ENCODE data around the gene SPAG7.
A peak's percentile ranks its signal among the peaks of the same experiment; 100 is the strongest.

Gene SPAG7

DNA sequence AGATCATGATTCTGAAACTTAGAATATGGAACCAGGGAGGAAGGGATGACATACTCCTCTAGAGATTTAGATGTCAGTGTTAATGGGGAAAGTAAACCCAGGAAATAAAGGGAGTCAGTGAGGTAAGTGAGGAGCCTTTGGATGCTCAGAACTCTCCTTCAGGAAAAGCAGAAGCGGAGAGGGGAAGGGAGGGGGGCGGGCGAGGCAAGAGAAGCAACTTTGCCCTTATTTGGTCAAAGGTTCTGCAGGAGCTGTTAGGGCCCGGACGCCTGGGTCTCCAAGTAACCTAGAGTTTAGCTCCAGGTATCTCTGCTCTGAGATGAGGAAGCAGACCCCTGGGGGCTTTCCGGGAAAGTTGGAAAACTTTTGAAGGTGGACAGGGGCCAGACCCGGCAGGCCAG lies 20.6 kb downstream of the SPAG7 start:
- Histone ChIP-seq H4K8ac (ENCODE audit: low read depth, low read length) (no peak overlapping the region), H3K4me2 (ENCODE audit: low read length) (peak overlapping the region; percentile 97), H3K79me2 (ENCODE audit: control insufficient read depth, insufficient read depth, low read length) (peaks cover 49% of the 10 kb centered on the region), H2BK5ac (ENCODE audit: low read length) (no peak overlapping the region), H3K56ac (ENCODE audit: low read length) (peak overlapping the region; percentile 88), H3K27ac (ENCODE audit: low read depth, low read length) (peak overlapping the region; percentile 84), H3K4ac (ENCODE audit: low read depth, low read length) (no peak overlapping the region), H3K18ac (ENCODE audit: low read length) (peak overlapping the region; percentile 52), H2AK5ac (ENCODE audit: low read length) (no peak overlapping the region), H2BK120ac (ENCODE audit: low read depth, low read length) (no peak overlapping the region), H3K4me3 (ENCODE audit: low read length) (peak overlapping the region; percentile 90), H3K23ac (ENCODE audit: low read length) (no peak overlapping the region), H3K36me3 (ENCODE audit: control insufficient read depth, insufficient read depth, low read length) (peaks cover 17% of the 10 kb centered on the region), H4K5ac (ENCODE audit: low read length) (no peak overlapping the region), H3K9ac (ENCODE audit: low read length) (peak overlapping the region; percentile 84), H3K4me1 (ENCODE audit: control insufficient read depth, low read depth, low read length) (peaks cover 15% of the 10 kb centered on the region), H2BK15ac (replicated peaks; ENCODE audit: low read depth) (no peak overlapping the region), H3K27me3 (ENCODE audit: insufficient read depth, low read length, poor library complexity) (no peaks in the 10 kb centered on the region), H3K79me1 (ENCODE audit: low read length) (peaks cover 13% of the 10 kb centered on the region)
- WGBS (ENCODE audit: extremely low coverage, insufficient coverage, low lambda C conversion rate), result no CpG with 5 or more reads among the region's 7 CpGs
- peak; percentile 30 for DNase-seq

DNA sequence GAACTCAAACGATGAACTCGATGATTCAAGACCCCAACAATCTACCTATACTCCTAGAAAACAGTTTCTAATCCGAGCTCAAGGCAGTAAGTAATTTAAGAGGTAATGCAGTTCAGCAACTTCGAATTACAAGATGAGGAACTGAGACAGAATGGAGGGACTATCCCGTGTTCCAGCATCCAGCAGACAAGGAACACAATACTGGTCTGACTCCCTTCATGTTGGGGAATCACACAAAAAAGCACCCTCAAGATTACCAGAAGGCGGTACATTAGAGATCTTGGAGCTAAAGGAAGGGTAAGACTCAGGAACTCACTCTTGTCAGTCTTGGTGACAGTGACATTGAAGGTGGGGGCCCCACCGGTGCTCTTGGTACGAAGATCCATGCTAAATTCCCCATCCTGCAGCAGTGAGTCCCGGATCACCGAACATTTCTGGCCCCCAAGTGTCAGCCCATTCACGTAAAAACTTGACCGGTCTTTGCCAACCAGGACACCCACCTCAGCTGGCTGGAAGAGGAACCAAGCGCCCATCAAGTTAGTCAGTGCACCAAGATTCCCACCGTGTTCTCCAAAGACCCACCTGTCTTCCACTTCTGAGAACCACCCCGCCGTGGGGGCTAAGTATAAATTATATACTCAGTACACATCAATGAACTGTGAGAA lies 21.2 kb downstream of the SPAG7 start:
- no peak overlapping the region for H4K5ac ChIP-seq (ENCODE audit: low read length)
- no peak overlapping the region for H2BK120ac ChIP-seq (ENCODE audit: low read depth, low read length)
- H3K56ac ChIP-seq (ENCODE audit: low read length), result peak overlapping the region; percentile 88
- WGBS (ENCODE audit: extremely low coverage, insufficient coverage, low lambda C conversion rate), result no CpG with 5 or more reads among the region's 16 CpGs
- peaks cover 10% of the 10 kb centered on the region for H3K4me1 ChIP-seq (ENCODE audit: control insufficient read depth, low read depth, low read length)
- peak overlapping the region; percentile 97 for H3K4me2 ChIP-seq (ENCODE audit: low read length)
- peak overlapping the region; percentile 84 for H3K27ac ChIP-seq (ENCODE audit: low read depth, low read length)
- peaks cover 15% of the 10 kb centered on the region for H3K79me1 ChIP-seq (ENCODE audit: low read length)
- H2BK15ac ChIP-seq (replicated peaks; ENCODE audit: low read depth), result no peak overlapping the region
- H3K27me3 ChIP-seq (ENCODE audit: insufficient read depth, low read length, poor library complexity), result no peaks in the 10 kb centered on the region
- H3K4ac ChIP-seq (ENCODE audit: low read depth, low read length), result no peak overlapping the region
- H3K18ac ChIP-seq (ENCODE audit: low read length), result no peak overlapping the region
- DNase-seq, result no peak
- no peak overlapping the region for H2AK5ac ChIP-seq (ENCODE audit: low read length)
- H3K9ac ChIP-seq (ENCODE audit: low read length), result peak overlapping the region; percentile 84
- peaks cover 17% of the 10 kb centered on the region for H3K36me3 ChIP-seq (ENCODE audit: control insufficient read depth, insufficient read depth, low read length)
- no peak overlapping the region for H3K23ac ChIP-seq (ENCODE audit: low read length)
- peak overlapping the region; percentile 90 for H3K4me3 ChIP-seq (ENCODE audit: low read length)
- H4K8ac ChIP-seq (ENCODE audit: low read depth, low read length), result no peak overlapping the region
- peaks cover 54% of the 10 kb centered on the region for H3K79me2 ChIP-seq (ENCODE audit: control insufficient read depth, insufficient read depth, low read length)
- no peak overlapping the region for H2BK5ac ChIP-seq (ENCODE audit: low read length)

DNA sequence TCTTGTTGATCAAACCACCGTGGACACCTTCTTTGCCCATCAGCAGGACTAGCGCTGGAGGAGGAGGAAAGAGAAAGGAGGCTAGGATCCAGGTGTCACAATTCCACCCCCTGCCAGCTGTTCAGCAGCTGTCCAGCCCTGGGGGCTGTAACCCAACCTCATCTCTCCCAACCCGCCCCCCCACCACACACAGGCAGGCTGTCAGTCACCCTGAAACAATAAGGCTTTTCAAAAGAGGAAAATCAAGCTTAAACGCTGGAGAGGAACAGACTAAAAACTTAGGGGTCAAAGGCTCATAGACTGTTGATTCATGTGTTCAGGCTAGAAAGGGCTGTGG lies 21.7 kb downstream of the SPAG7 start:
- peaks cover 16% of the 10 kb centered on the region for H3K79me1 ChIP-seq (ENCODE audit: low read length)
- H2BK5ac ChIP-seq (ENCODE audit: low read length), result no peak overlapping the region
- no peak for DNase-seq
- H3K4me2 ChIP-seq (ENCODE audit: low read length), result peak overlapping the region; percentile 97
- peaks cover 17% of the 10 kb centered on the region for H3K36me3 ChIP-seq (ENCODE audit: control insufficient read depth, insufficient read depth, low read length)
- H3K23ac ChIP-seq (ENCODE audit: low read length), result no peak overlapping the region
- no peak overlapping the region for H3K18ac ChIP-seq (ENCODE audit: low read length)
- H2BK120ac ChIP-seq (ENCODE audit: low read depth, low read length), result no peak overlapping the region
- peak overlapping the region; percentile 26 for H3K27ac ChIP-seq (ENCODE audit: low read depth, low read length)
- no peaks in the 10 kb centered on the region for H3K27me3 ChIP-seq (ENCODE audit: insufficient read depth, low read length, poor library complexity)
- no peak overlapping the region for H2BK15ac ChIP-seq (replicated peaks; ENCODE audit: low read depth)
- H4K5ac ChIP-seq (ENCODE audit: low read length), result no peak overlapping the region
- no CpG with 5 or more reads among the region's 4 CpGs for WGBS (ENCODE audit: extremely low coverage, insufficient coverage, low lambda C conversion rate)
- no peak overlapping the region for H3K4ac ChIP-seq (ENCODE audit: low read depth, low read length)
- peak overlapping the region; percentile 88 for H3K56ac ChIP-seq (ENCODE audit: low read length)
- H3K79me2 ChIP-seq (ENCODE audit: control insufficient read depth, insufficient read depth, low read length), result peaks cover 60% of the 10 kb centered on the region
- no peak overlapping the region for H2AK5ac ChIP-seq (ENCODE audit: low read length)
- no peak overlapping the region for H4K8ac ChIP-seq (ENCODE audit: low read depth, low read length)
- peak overlapping the region; percentile 84 for H3K9ac ChIP-seq (ENCODE audit: low read length)
- H3K4me1 ChIP-seq (ENCODE audit: control insufficient read depth, low read depth, low read length), result peaks cover 5% of the 10 kb centered on the region
- peak overlapping the region; percentile 90 for H3K4me3 ChIP-seq (ENCODE audit: low read length)

DNA sequence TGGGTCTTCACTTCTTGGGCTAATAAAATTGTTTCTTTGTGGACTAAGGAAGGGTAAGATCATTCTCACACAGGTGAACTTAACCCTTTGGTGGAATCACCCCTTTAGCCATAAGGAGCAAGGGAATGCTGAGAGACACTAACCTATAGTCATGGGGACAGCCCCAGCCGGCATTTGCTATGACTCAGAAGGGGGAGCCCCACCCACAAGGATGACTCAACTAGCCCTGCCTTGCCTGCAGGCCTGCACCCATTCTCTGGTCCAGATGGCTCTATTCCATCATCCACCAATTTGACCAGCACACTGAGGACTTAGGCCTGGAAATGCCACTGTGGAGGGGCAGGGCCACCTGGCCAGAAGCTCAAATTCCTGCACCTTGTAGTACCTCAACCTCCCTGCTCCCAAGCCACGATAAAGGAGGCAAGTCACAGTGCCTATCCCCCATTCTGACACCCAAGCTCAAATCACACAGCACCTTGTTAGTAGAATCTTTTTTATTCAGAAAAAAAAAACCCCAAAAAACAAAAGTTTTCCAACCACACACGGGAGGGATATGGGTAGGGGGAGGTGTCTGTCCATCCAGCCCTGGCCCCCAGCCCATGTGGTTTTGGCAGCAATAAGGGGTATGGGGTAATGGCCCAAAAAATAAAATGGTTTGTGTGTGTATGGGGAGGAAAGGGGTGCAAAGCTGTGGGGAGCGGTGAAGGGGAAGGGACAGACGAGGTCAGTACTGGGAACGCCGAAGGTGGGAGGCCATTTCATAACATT lies 22.3 kb downstream of the SPAG7 start:
- Histone ChIP-seq H3K4me3 (ENCODE audit: low read length) (no peak overlapping the region), H3K4me1 (ENCODE audit: control insufficient read depth, low read depth, low read length) (peaks cover 4% of the 10 kb centered on the region), H3K36me3 (ENCODE audit: control insufficient read depth, insufficient read depth, low read length) (peaks cover 17% of the 10 kb centered on the region), H3K4me2 (ENCODE audit: low read length) (peak overlapping the region; percentile 16), H3K79me1 (ENCODE audit: low read length) (peaks cover 16% of the 10 kb centered on the region), H4K5ac (ENCODE audit: low read length) (no peak overlapping the region), H3K4ac (ENCODE audit: low read depth, low read length) (no peak overlapping the region), H3K18ac (ENCODE audit: low read length) (no peak overlapping the region), H3K9ac (ENCODE audit: low read length) (peak overlapping the region; percentile 84), H2AK5ac (ENCODE audit: low read length) (no peak overlapping the region), H3K56ac (ENCODE audit: low read length) (peak overlapping the region; percentile 47), H2BK5ac (ENCODE audit: low read length) (no peak overlapping the region), H3K27ac (ENCODE audit: low read depth, low read length) (peak overlapping the region; percentile 26), H3K27me3 (ENCODE audit: insufficient read depth, low read length, poor library complexity) (no peaks in the 10 kb centered on the region), H4K8ac (ENCODE audit: low read depth, low read length) (no peak overlapping the region), H2BK15ac (replicated peaks; ENCODE audit: low read depth) (no peak overlapping the region), H2BK120ac (ENCODE audit: low read depth, low read length) (no peak overlapping the region), H3K23ac (ENCODE audit: low read length) (no peak overlapping the region), H3K79me2 (ENCODE audit: control insufficient read depth, insufficient read depth, low read length) (peaks cover 62% of the 10 kb centered on the region)
- DNase-seq, result peak; percentile 86
- WGBS (ENCODE audit: extremely low coverage, insufficient coverage, low lambda C conversion rate), result no CpG with 5 or more reads among the region's 7 CpGs

DNA sequence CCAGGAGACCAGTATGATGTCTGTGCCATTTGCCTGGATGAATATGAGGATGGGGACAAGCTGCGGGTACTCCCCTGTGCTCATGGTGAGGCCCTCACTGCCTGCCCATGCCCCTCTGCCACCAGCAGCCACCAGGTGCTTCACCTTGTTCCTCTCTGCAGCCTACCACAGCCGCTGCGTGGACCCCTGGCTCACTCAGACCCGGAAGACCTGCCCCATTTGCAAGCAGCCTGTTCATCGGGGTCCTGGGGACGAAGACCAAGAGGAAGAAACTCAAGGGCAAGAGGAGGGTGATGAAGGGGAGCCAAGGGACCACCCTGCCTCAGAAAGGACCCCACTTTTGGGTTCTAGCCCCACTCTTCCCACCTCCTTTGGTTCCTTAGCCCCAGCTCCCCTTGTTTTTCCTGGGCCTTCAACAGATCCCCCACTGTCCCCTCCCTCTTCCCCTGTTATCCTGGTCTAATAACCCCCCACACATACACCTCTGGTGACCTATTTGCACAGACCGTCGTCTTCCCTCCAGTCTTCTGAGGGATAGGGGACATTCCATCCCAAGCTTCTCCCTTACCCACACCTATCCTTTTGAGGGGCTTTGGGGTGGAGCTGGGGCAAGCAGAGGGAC lies 23.0 kb downstream of the SPAG7 start:
- H2BK5ac ChIP-seq (ENCODE audit: low read length), result no peak overlapping the region
- no peak overlapping the region for H3K23ac ChIP-seq (ENCODE audit: low read length)
- no peaks in the 10 kb centered on the region for H3K27me3 ChIP-seq (ENCODE audit: insufficient read depth, low read length, poor library complexity)
- H3K56ac ChIP-seq (ENCODE audit: low read length), result peak overlapping the region; percentile 47
- no peak overlapping the region for H2BK120ac ChIP-seq (ENCODE audit: low read depth, low read length)
- H3K4me3 ChIP-seq (ENCODE audit: low read length), result no peak overlapping the region
- H4K8ac ChIP-seq (ENCODE audit: low read depth, low read length), result no peak overlapping the region
- no peak overlapping the region for H3K4ac ChIP-seq (ENCODE audit: low read depth, low read length)
- peaks cover 4% of the 10 kb centered on the region for H3K4me1 ChIP-seq (ENCODE audit: control insufficient read depth, low read depth, low read length)
- no peak overlapping the region for H2BK15ac ChIP-seq (replicated peaks; ENCODE audit: low read depth)
- no peak overlapping the region for H4K5ac ChIP-seq (ENCODE audit: low read length)
- peaks cover 16% of the 10 kb centered on the region for H3K79me1 ChIP-seq (ENCODE audit: low read length)
- H3K27ac ChIP-seq (ENCODE audit: low read depth, low read length), result no peak overlapping the region
- DNase-seq, result no peak
- H3K4me2 ChIP-seq (ENCODE audit: low read length), result no peak overlapping the region
- H3K9ac ChIP-seq (ENCODE audit: low read length), result peak overlapping the region; percentile 12
- H3K18ac ChIP-seq (ENCODE audit: low read length), result no peak overlapping the region
- peaks cover 62% of the 10 kb centered on the region for H3K79me2 ChIP-seq (ENCODE audit: control insufficient read depth, insufficient read depth, low read length)
- no CpG with 5 or more reads among the region's 8 CpGs for WGBS (ENCODE audit: extremely low coverage, insufficient coverage, low lambda C conversion rate)
- H2AK5ac ChIP-seq (ENCODE audit: low read length), result no peak overlapping the region
- H3K36me3 ChIP-seq (ENCODE audit: control insufficient read depth, insufficient read depth, low read length), result peaks cover 17% of the 10 kb centered on the region
